HG03196 (cell line): Measurements from ENCODE around the gene NUDT2.
"Not testable (repeated sequence)": the region's sequence is repeated elsewhere in the genome, so short reads cannot be mapped to it uniquely, and the experiment has no call there.

ENCODE experiments used
- ATAC-seq: cut with Tn5 transposase; IDR thresholded peaks from one replicate; pipeline ENCODE4 v1.9.1; 2021; ENCODE audit not compliant: unreplicated experiment

The NUDT2 gene

GRCh38 chr9:34328987-34329832, at the start of gene NUDT2, which contains the start of gene KIF24:
TSS of gene NUDT2 (plus strand) at chr9:34329569. CDS start at chr9:34339040, 9,471 bp downstream.
TSS of gene KIF24 (minus strand) at chr9:34329268. CDS start at chr9:34311346, 17,922 bp downstream.
- peak; percentile 96 for ATAC-seq

- ATAC-seq: no peak
Observed at GRCh38 chr9:34282096-34282495, 47.3 kb upstream of the NUDT2 start.

GRCh38 chr9:34289159-34289558, 40.2 kb upstream of the NUDT2 start:
- ATAC-seq: no peak

GRCh38 chr9:34291023-34291422, 38.3 kb upstream of the NUDT2 start:
- ATAC-seq: no peak

DNA sequence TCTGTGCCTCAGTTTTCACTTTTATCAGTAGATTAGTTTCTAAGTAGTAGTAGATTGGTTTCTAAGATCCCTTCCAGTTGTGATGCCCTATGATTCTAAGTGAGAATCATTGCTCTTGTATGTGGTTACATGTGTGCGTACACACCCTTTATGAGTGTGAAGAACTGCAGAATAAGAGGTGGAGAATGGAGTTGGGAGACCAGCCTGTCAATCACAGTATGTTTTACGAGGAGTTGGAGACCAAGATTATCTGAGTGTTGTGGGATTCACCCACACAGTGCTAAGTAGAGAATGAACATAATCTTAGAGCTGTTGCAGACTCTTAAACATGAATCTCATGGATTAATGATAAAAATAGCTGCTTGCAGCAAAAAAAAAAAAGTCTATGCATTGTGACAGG, 37.9 kb upstream of the NUDT2 start:
- no peak for ATAC-seq

DNA sequence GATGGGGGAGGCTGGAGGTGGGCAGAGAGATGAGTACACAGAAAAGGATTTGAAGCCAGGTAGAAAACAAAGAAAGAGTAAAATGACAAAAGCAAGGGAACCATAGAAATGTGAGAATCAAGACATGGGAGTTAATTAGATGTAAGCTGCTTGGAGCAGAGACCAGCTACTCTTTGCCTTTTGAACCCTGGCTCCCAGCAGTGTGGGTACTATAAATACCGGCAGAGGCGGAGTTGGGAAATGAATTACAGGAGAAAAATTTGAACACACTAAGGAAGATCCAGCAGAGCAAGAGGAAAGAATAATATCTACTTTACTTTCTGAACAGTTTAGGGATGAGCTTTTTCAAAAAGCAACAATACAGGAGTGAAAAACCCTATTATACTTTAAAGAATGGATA, 36.8 kb upstream of the NUDT2 start:
- ATAC-seq: no peak

DNA sequence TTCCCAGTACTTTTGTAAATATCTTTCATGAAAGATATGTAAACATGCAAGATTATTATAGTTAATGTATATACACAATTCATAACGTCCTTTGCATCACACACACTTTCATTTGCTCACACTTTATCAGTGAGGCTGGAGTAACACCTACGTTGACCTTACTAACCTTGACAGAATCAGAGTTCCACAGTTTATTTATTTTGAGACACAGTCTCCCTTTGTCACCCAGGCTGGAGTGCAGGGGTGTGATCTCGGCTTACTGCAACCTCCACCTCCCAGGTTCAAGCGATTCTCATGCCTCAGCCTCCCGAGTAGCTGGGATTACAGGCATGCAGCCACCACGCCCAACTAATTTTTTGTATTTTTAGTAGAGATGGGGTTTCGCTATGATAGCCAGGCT, 28.3 kb upstream of the NUDT2 start:
- ATAC-seq: not testable (repeated sequence)

DNA sequence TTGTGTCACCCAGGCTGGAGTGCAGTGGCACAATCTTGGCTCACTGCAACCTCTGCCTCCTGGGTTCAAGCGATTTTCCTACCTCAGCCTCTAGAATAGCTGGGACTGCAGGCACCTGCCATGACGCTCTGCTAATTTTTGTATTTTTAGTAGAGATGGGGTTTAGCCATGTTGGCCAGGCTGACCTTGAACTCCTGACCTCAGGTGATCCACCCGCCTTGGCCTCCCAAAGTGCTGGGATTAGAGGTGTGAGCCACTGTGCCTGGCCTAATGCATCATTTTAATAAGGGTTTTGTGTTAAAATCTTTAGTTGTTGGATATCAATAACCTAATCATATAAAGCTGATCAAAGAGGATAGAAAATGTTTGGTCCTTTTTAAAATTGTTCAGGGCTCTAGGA, 21.1 kb upstream of the NUDT2 start:
- not testable (repeated sequence) for ATAC-seq

- no peak for ATAC-seq
Observed at GRCh38 chr9:34310215-34310614, 19.2 kb upstream of the NUDT2 start.

- no peak for ATAC-seq
Observed at GRCh38 chr9:34311499-34312185, 17.7 kb upstream of the NUDT2 start.

DNA sequence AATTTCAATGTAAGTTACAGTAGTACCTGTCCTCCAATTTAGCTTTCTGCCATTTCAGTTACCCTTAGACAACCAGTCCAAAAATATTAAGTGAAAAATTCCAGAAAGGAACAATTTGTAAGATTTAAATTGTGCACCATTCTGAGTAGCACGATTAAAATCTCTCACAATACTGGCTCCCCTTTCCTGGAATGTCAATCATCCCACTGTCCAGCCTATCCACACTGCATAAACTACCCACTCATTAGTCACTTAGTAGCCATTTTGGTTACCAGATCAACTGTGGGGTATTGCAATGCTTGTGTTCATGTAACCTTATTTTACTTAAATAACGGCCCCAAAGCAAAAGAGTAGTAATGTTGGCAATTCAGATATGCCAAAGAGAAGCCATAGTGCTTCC, 11.9 kb upstream of the NUDT2 start:
- ATAC-seq: no peak

DNA sequence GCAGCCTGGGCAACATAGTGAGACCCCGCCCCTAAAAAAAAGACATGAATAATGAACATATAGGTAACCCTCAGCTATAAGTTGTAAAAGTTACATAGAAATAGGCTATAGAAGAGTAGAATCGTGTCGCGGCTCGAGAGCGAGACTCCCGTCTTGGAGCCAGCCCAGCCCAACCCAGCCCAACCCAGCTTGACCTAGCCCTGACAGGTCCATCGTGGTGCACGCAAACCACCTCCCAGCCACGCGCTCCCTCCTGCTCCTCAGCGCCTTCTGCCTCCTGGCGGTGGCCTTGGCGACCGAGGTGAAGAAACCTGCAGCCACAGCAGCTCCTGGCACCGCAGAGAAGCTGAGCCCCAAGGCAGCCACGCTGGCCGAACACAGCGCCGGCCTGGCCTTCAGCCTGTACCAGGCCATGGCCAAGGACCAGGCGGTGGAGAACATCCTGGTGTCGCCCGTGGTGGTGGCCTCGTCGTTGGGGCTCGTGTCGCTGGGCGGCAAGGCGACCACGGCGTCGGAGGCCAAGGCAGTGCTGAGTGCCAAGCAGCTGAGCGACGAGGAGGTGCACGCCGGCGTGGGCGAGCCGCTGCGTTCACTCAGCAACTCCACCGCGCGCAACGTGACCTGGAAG, 11.1 kb upstream of the NUDT2 start:
- no peak for ATAC-seq

GRCh38 chr9:34321451-34321850, 7.9 kb upstream of the NUDT2 start:
- ATAC-seq: no peak

DNA sequence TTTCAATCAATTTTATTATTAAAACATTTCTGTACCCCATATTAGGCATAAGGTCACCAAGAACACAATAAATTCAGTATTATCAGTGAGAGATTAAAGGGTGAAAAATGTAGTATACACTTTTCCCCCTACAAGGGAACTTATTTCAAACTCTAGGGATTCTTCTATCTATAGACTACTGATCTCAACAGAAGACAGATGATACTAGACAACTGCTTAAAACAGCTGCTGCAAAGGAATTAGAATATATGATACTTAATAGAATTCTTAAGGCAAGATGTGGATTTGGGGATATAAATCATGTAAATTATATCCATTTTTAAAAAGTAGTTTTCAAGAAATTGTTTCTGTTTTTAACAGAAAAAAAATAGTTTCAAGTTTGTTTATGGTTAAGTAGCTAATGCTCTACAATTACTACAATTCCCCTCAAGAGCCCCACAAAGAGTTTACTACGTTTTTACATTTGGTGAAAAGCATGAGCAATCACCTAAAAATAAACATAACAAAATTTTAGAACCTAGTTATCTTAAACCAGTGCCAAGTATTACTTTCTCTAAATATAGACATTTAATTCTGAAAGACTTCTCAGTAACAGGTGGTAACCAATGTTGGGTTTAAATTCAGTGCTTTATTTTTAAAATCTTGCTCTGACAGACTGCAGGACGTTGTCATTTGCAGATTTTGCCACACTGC, 6.3 kb upstream of the NUDT2 start:
- ATAC-seq: no peak

DNA sequence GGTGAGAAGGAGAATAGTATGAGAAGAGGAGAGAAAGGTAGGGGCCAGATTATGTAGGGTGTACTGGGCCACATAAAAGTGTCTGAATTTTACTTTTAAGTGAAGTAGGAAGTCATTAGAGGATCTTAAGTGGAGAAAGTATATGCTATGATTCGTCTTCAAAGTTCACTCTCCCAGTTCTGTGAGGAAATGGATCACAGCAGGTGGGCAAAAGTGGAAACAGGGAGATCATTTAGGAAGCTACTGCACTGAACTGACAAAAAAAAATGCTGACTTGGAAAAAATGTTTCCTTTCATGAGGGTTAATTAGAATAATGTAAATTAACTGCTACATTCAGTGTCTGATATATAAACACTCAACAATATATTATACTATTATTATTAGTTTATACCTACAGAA, 2.7 kb upstream of the NUDT2 start:
- ATAC-seq: no peak

DNA sequence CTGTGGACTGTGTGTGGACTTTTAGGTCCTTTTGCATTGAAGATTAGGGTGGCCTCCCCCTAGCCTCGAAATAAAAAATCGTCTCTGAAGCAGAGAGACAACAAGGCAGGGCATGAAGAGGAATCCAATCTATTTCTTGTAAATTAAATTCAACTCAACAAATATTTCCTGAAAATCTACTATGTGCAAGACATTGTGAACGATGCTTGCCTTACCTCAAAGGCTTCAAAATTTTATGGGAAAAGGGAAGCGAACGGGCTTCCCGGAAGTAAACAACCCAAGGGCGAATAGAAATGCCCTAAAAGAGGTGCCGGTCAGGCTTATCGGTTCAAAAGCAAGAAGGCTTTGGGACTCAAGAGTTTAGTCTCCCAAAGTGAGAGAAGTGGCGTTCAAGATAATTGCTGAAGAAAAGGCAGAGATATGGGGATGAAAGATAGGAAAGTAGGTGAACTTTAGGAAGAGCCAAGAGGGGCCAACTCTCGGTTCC, 826 bp upstream of the NUDT2 start:
- ATAC-seq: no peak

- ATAC-seq: no peak
Observed at GRCh38 chr9:34331196-34331595, 1.8 kb downstream of the NUDT2 start.

DNA sequence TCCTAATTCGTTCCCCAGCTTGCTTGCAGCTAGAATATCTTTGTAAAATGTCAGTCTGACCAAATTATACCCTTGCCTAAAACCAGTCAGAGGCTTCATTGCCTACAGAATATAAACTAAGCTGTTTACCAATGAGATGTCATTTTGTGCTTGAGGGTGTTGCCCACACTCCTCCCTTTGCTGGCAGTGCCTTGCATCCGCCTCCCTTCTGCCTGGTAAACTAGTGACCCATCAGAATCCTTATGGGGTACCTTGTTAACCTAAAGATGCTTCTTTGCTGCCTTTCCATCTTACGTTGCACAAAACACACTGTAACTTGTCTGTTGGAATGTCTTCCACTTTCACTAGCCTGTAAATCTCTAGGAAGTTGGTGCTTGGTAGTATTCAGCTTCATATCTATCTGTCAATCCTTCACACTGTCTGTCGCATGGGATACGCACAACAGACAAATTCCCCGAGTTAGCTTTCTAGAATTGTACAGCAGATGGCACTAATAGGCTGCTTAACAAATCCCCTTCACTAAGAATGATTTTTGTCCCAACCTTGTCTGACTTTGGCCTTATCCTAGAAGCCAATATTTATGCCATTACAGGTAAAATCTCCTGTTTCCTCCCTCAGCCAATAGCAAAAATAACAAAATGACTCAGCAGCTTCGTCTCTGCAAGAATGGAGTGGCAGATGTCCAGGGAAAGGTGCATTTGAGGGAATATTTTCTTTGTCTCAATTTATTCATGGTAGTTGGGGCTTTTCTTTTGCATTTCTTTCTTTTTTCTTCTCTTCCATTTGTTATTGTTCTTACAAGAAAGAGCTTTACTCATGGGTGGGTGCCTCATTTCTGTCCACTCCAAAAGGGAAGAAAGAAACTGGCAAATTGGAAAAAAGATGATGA, 3.0 kb downstream of the NUDT2 start:
- ATAC-seq: no peak

GRCh38 chr9:34333836-34334235, 4.5 kb downstream of the NUDT2 start:
- no peak for ATAC-seq

DNA sequence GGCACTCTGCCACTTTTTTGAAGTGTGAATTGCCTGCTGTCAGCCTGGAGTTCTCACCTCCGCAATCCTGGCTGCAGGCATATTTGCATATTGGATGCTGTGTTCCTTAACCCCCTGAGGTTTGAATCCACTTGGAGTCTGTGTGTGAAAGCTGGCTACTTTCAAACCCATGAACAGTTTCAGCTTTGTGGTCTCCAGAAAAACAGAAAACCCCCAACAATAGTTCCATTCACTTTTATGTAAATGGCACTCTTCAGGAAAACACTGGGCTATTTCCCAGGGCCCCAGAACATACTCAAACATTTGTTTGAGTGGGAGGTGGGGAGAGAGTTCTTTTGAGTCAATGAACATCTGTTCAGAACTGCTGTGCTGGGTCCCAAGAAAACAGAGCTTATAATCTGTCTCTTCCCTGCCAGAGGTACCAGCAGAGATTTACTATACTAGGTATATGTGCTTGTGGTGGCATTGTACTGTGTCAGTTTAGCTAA, 5.0 kb downstream of the NUDT2 start:
- ATAC-seq: no peak
